HG02938 (cell line): Measurements from ENCODE around the gene NAA80.
"Not testable (repeated sequence)": the region's sequence is repeated elsewhere in the genome, so short reads cannot be mapped to it uniquely, and the experiment has no call there.

Source experiments
- ATAC-seq: cut with Tn5 transposase; IDR thresholded peaks from one replicate; pipeline ENCODE4 v1.9.1; 2021; ENCODE audit warnings: mild to moderate bottlenecking, moderate library complexity; ENCODE audit not compliant: unreplicated experiment

Gene NAA80

DNA sequence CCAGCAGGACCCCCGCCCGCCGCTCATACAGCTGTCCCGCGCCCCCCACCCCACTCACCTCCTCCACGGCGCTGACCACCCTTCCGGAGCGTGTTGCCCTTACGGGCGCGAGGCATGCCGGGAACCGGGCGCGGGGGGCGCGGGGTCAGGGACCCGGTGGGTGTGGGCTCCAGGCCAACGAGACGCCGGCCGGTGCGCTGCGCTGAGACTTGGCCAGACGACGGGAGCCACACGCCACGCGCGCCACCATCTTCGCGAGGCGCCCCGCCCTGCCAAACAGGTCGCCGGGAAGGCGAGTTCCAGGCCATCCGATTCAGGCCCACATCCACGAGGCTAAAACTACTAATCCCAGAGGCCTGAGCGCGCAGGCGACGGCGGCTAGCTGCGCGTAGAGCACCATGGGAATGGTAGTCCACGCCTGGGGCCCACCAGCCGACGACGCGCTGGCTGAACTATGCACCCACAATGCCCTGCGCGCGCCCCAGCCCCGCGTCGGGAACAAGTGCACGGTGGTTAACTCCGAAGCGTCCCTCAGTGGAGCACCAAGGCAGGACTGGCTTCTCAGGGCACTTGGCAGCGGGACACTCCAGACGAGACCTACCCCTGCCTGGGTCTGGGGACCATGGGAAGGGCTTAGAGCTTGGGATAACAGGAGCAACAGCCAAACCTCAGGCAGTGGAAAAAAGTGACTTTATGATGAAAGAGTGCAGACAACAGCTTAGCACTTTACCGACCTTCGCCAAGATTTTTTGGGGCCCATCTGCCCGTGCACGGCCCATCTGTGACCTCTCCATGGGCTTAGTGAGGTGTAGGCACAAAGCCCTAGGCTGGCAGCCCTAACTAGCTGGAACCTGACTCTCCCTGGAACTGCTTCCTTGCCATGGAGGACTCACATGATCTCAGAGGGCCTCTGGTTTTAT lies 6.8 kb downstream of the NAA80 start, which contains the start of gene IFRD2:
Gene IFRD2 (minus strand): TSS at position 271 of the 920 bp plus-strand sequence. CDS start 155 bp downstream, at position 116.
- peak; percentile 93 for ATAC-seq

DNA sequence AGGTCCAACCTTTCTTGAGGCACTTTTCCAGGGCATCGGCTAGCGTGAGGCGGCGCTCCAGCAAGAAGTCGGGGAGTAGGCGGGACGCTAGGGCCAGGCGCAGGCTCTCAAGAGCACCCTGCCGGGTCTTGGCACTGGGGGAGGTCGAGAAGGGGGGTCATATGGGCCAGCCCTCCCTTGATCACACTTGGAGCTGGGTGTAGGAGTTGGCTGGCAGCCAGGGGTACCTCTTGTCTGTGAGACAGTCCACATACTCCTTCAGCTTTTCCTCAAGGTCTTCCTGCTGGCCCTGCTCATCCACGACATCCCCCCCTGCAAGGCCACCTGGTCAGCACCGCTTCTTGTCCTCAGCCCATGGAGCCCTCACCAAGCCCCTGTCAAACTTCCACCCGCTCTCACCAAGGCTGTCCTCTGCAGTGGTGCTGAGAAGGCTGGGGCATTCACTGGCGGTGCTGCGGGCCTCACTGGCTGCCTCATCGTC lies 9.0 kb downstream of the NAA80 start:
- no peak for ATAC-seq

DNA sequence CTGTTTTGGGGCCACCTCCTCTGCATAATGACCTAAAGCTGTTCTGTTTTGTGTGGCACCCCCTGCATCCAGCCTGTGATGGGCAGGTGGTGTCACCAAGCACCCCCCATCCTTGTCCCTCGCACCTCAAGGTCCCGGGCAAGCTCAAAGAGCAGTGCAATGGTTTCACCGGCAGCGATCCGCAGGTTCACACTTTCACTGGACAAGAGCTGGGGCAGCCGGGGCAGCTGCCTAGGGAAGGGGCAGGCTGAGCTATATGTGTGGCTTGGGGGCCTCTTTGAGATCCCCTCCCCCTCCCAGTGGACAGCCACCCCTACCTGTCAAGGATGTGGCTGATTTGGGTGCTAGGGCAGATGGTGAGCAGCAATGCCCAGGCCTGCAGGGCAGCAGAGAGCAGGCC lies 10.1 kb downstream of the NAA80 start:
- no peak for ATAC-seq

DNA sequence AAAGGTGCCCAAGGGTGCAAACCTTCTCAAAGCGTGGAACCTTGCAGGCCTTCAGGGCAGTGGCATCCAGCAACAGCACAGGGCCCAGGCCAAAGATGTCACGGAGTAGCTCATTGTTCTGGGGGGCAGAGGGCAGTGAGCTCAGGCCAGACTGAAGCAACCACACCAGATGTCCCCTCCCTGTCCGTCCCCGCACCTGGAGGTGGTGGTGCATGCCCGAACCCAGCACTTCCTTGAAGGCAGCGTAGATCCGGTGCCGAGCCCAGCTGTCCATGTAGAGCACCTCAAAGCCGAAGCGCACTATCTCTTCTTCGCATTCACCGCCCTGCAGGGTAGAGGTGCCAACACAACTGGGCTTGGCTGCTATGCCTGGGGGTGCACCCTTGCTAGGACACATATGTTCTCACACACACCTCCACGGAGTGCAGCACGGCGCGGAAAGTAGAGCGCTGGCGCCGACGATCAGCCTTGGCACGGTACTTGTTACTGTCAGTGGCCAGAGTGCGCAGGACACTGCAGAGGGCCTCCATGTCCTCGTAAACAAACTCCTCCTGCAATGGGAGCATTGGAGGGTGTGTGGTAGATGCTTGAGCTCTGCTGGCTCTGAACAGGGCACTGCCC lies 10.7 kb downstream of the NAA80 start:
- ATAC-seq: no peak

DNA sequence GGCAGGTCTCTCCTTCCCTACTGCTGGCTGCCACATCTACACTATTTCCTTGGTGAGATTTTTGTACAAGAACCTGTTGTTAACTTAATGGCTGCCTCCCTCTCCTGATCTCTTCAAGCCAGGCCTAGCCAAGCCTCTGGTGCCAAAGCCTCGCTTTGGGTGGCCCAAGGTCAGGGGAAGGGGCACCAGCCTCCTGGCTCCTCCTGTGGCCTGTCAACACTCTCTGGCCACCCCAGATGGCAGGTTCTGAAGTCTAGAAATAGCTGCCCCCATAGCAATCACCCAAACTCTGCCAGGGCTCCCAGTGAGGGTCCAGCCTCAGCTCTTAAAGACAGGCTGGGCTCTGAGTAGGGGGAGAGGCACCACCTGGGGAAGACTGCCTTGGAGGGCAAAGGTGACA lies 11.9 kb downstream of the NAA80 start:
- no peak for ATAC-seq

DNA sequence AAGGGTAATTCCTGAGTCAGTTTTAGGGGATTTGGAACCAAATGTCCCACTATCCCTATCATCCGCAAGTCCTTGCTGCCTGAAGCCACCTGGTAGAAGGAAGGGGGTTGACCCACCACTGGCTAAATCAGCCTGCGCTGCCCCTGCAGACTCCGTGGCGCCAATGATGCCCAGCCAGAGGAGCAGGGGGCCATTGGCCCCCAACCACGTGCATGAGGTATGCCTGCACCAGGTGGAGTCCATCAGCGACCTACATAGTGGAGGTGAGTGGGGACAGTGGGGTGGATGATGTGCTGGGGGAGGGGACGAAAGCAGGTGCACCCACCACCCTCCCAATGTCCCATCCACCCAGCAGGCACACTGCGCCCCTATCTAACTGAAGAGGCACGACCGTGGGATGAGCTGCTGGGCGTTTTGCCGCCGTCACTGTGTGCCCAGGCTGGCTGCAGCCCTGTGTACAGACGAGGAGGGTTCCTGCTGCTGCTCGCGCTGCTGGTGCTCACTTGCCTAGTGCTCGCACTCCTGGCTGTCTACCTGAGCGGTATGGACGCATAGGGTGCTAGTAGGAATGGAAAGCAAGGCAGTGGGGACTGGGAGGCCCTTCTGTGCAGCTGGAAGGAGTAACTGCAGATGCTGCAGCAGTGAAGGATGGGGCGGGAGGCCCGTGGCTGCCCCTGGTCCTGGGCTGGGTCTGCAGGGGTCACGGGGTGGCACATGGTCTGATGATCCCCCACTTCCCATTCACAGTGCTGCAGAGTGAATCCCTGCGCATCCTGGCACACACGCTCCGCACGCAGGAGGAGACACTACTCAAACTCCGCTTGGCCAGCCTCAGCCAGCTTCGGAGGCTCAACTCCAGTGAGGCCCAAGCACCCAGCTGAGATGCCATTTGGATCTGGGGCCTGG lies 12.6 kb downstream of the NAA80 start:
- no peak for ATAC-seq

DNA sequence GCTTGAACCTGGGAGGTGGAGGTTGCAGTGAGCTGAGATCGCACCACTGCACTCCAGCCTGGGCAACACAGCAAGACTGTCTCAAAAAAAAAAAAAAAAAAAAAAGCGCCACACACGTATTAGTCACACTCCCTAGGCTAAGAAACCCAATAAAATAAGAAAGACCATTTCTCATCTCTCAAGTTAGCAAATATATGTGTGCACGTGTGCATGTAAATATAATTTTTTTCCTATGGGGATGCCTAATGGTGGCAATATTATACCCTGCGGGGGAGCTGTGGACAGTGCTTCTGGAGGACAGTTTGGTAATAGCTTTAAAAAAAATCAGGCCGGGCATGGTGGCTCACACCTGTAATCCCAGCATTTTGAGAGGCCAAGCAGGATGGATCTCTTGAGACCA lies 15.1 kb downstream of the NAA80 start:
- ATAC-seq: not testable (repeated sequence)

DNA sequence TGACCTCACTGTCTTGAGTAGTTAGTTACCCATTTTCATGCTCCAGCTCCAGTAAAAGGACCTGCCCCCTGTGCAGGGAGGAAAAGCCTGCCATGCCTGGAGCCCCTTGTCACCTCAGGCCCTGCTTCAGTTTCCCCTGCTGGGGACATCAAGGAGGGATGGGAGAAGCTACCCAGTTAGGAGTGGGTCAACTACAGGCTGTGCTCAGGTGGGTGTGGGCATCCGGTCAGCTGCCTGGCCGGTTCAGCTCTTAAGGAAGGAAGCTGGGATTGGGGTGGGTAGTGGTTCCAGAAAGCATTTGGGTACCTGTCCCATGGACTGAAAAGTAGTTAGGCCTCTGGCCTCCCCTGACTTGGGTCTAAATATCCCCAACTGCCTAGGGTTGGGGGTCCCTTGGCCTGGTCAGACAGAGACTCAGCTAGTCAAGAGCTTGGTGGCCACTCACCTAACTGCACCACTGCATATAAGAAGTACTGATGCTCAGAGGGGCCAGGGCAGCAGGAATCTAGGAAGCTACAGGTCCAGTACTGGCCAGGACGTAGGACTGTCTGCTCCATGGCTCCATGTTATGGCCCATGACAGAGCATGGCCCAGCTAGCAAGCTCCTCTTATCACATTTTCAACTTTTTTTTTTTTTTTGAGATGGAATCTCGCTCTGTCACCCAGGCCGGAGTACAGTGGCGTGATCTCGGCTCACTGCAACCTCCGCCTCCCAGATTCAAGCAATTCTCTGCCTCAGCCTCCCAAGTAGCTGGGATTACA lies 19.8 kb downstream of the NAA80 start:
- ATAC-seq: no peak

DNA sequence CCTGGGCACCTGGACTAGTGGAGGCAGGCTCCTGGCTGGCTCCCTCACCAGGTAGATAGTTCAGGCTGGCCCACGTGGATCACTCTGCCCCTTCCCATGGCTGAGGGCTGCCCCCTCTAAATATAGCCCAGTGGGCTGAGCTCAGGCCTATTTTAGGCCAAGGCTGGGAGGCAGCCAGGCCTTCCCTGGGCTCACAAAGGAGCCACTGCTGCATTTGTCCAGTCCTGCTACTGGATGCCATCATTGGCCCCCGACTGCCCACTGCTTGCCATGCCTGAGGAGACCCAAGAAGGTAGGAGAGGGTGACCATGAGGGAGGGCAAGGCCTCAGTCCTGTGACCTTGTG lies 20.4 kb downstream of the NAA80 start, which contains the start of gene LSMEM2:
Gene LSMEM2 (plus strand): TSS at position 208 of the 345 bp plus-strand sequence. CDS start 27 bp downstream, at position 235.
- ATAC-seq: no peak

DNA sequence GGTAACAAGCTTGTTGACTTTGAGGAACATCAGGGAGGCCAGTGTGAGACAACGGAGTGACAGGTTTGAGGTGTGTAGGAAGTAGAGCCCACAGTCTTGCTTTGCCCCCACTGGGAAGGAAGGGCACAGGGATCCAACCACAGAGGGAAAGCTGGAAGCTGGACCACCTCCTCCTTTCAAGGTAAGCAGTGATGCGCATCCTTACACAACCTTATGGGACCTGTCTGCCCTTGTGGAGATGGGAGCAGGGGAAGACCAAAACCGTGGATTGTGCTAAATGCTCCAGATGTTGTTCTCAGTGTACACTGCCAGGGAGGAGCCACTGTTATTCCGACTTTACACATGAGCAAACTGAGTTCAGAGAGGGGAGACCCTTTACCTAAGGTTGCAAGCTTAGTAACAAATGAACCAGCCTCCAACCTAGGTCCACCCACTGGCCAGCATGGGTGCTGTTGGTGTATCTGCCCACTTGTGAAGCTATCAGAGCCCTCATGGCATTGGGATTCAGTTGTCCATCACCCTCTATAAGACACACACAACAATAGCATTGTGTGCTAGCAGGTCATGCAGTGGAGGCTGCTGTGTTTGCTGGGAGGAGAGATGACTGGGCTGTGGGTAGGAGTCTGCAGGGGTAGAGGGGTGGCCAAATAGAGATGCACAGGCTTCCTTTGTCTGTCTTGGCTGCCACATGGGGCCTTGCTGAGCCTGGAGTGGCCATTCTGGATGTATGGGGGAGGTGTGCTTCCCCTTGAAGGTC lies 20.9 kb downstream of the NAA80 start:
- ATAC-seq: no peak

DNA sequence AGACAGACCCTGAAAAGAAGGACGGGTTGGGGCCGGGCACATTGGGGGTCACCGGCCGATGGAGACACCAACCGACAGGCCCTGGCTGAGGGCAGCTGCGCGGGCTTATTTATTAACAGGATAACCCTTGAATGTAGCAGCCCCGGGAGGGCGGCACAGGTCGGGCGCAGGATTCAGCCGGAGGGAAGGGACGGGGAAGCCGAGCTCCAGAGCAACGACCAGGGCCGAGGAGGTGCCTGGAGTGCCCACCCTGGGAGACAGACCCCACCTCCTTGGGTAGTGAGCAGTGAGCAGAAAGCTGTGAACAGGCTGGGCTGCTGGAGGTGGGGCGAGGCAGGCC lies 22.5 kb downstream of the NAA80 start:
- no peak for ATAC-seq

DNA sequence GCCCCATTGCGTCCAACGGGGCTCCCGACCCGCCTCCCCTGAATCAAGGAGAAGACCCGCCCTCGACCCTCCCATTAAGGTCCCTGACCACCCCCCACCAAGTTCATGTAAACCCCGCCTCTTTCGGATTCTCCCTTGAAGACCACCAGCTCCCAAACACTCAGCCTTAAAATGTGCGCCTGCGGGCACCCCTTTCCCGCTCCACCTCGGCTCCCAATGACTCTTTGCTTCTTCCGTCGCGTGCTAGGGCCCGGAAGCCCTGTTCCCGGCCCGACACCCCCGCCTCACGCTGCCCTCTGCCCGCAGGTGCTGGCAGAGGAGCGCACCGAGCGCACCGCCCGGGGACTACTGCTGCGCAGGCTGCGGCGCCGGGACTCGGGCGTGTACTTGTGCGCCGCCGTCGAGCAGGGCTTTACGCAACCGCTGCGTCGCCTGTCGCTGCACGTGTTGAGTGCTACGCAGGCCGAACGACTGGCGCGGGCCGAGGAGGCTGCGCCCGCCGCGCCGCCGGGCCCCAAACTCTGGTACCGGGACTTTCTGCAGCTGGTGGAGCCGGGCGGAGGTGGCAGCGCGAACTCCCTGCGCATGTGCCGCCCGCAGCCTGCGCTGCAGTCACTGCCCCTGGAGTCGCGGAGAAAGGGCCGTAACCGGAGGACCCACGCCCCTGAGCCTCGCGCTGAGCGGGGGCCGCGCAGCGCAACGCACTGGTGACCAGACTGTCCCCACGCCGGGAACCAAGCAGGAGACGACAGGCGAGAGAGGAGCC lies 23.0 kb downstream of the NAA80 start:
- ATAC-seq: no peak

DNA sequence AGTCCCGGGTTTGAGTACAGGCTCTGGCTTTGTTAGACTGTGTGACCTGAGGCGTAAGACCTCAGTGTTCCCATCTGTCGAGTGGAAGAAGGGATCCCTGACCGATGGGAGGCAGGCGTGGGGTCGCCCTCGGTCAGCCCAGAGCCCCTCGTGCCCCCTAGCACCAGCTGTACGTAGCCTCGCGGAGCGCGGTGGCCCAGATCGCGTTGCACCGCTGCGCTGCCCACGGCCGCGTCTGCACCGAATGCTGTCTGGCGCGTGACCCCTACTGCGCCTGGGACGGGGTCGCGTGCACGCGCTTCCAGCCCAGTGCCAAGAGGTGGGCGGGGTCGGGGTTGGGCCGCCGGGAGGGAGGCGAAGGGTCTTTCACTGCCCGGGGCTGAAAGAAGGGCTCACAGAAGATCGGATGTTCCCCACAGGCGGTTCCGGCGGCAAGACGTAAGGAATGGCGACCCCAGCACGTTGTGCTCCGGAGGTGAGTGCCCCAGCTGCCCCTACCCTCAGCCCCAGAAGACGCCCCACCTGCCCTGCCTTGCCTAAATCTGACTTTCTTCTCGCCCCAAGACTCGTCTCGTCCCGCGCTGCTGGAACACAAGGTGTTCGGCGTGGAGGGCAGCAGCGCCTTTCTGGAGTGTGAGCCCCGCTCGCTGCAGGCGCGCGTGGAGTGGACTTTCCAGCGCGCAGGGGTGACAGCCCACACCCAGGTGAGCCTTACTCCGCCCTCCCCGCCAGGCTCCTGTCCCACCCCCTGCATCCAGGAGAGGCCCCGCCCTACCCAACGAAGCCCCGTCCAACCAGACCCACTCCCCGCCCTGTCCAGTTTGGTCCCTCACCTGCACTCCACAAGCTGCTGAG lies 23.8 kb downstream of the NAA80 start:
- ATAC-seq: no peak

DNA sequence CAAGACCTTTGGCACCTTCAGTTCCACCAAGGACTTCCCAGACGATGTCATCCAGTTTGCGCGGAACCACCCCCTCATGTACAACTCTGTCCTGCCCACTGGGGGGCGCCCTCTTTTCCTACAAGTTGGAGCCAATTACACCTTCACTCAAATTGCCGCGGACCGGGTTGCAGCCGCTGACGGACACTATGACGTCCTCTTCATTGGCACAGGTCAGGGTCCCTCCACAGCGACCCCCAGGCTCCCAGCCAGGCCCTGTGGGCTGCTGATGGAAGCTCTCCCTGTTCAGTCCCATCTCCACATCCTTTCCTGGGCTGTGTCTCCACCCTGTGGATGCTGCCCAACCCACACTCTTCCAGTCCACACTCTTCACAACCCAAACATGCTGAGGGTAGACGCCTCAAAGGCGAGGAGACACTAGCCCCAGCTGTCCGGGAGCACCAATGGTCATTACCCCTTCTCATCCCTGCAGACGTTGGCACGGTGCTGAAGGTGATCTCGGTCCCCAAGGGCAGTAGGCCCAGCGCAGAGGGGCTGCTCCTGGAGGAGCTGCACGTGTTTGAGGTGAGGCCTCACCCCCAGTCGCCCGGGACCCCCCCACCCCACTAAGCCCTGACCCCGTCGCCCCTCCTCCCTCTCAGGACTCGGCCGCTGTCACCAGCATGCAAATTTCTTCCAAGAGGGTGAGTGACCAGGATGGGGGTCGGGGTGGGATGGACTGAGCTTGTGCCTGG lies 24.7 kb downstream of the NAA80 start:
- ATAC-seq: no peak

DNA sequence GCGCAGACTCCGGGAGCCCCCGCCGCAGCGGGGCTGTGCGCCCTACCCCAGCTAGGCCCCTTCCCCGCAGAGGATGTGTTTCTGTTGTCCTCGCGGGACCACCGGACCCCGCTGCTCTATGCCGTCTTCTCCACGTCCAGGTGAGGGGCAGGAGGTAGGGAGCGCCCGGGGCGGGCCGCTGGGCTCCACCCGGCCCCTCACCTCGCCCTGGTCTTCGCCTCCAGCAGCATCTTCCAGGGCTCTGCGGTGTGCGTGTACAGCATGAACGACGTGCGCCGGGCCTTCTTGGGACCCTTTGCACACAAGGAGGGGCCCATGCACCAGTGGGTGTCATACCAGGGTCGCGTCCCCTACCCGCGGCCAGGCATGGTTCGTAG lies 25.5 kb downstream of the NAA80 start:
- no peak for ATAC-seq

DNA sequence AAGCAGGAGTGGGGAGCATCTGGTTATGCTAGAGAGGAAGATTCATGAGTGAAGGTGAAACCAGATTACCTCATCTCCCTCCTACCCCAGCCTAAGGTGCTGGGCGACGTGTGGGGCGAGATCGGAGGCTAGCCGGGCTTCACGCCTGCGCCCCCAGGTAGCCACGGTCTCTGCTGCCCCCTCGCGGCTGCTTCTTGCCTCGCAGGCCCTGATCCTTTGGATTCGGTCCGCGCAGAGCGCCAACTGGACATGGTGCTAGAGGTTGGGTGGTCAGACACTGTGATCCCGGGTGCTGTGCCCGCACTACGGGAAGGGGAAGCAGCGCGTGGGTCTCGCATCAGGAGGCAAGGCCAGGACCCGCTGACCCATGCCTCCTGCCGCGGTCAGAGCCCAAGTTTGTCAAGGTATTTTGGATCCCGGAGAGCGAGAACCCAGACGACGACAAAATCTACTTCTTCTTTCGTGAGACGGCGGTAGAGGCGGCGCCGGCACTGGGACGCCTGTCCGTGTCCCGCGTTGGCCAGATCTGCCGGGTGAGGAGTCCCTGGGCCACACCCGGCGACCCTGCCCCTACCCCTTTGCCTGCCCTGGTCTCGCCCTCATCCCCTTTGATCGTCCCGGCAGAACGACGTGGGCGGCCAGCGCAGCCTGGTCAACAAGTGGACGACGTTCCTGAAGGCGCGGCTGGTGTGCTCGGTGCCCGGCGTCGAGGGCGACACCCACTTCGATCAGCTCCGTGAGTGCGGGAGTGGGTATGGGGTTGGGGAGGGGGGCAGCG lies 26.1 kb downstream of the NAA80 start:
- peak; percentile 58 for ATAC-seq

DNA sequence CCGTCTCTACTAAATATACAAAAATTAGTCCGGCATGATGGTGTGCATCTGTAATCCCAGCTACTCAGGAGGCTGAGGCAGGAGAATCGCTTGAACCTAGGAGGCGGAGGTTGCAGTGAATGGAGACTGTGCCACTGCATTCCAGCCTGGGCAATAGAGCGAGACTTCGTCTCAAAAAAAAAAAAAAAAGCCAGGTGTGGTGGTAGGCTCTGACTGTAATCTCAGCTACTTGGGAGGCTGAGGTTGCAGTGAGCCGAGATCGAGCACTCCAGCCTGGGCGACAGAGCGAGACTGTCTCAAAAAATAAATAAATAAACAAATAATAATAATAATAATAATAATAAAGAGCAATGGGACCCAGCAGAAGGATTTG lies 26.7 kb downstream of the NAA80 start:
- ATAC-seq: not testable (repeated sequence)
